ENCODE data around the gene EGR4.

The EGR4 gene

DNA sequence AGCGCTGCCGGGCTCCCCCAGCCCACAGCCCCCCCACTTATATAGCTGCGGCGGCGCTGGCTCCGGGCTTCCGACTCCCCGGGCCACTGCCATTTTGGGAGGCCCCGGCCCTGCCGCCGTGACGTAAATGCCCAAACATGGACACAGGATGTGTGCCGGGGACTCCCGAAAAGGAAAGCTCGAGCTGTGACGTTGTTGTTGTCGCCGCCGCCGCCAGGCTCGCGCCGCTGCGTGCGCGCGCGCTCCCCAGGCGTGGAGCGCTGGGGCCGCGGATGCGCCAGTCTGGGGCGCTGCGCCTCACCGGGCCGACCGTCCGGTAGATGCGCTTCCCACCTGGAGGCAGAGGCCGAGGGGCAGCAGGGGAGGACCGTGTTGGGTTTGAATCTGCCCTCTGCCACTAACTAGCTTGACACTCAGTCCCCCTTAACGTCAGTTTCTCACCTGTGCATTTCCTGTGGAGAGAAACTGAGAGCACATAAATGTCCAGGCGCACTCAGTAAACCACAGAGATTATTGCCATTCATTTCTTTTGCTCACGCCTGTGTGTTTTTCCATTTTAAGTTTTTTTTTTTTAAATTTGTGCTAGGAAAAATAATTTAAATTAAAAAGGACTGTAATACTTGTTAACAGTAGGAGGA, at the start of gene EGR4:
Gene EGR4 (minus strand): TSS at position 15 of the 638 bp plus-strand sequence. CDS start 231 bp downstream, outside the sequence.
- peak; percentile 75 for DNase-seq (ENCODE audit: low spot score)

GRCh38 chr2:73341039-73341438, 47.7 kb upstream of the EGR4 start:
- no peak for DNase-seq (ENCODE audit: low spot score)

- DNase-seq (ENCODE audit: low spot score), result peak; percentile 12
Observed at GRCh38 chr2:73339201-73339600, 45.9 kb upstream of the EGR4 start.

GRCh38 chr2:73337828-73338227, 44.5 kb upstream of the EGR4 start:
- DNase-seq (ENCODE audit: low spot score), result no peak

DNA sequence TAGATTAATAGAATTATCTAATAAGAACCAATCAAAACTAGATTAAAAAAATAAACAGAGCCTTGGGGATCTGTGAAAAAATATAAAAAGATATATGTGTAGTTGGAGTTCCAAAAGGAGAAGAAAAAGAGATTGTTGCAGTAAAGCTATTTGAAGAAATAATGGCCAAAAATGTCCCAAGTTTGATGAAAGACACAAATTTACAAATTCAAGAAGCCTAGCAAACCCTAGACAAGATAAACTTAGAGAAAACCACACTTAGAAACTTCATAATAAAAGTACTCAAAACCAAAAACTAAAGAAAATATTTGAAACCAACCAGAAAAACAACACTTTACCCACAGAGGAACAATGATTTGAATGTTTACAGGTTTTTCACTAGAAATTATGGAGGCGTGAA, 41.3 kb upstream of the EGR4 start:
- DNase-seq (ENCODE audit: low spot score), result no peak

GRCh38 chr2:73334045-73334444, 40.7 kb upstream of the EGR4 start:
- no peak for DNase-seq (ENCODE audit: low spot score)

DNA sequence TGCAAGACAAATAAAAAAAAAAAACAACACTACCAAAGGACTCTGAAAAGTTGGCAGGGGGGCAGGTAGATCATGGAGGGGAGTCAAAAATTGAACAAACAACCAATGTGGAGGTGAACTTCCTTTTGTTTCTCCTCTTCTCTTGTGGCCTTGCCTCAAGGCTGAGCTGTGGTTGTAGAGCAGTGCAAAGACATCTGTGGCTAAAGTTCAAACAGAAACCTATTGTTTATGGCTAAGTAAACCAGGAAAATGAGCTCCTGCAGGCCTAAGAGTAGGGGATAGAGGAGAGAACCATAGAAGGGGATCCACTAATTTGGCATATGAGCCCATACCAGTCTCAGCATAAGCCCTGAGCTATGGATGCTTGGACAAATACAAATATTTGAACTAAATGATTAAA, 40.2 kb upstream of the EGR4 start:
- DNase-seq (ENCODE audit: low spot score), result no peak

DNA sequence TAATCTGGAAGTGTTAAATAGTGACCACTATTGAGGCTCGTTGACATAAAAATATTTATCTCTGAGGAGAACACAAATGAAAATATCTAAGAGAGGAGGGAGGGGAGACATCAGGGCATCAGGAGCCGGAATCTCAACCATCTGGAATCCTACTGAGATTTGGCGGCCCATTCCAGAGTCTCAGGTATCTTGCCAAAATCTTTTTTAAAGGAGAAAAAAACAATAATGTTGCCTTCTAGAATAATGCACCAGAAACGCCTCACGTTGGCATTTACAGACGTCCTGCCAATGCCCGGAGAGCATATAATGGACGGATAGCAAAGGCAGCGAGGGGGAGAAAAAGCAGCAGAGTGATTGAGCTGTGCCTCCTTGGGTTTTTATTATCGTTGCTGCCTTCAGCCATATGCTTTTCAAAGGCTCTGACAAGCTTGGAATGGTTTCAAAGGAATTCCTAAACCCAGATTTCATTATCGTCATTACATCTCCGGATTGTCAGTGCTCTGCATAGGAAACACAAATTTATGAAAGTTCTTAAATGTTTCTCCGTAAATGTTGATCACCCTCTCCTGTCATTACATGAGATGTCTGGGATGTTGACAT, 30.9 kb upstream of the EGR4 start:
- DNase-seq (ENCODE audit: low spot score), result no peak

GRCh38 chr2:73323551-73323950, 30.2 kb upstream of the EGR4 start:
- no peak for DNase-seq (ENCODE audit: low spot score)

DNA sequence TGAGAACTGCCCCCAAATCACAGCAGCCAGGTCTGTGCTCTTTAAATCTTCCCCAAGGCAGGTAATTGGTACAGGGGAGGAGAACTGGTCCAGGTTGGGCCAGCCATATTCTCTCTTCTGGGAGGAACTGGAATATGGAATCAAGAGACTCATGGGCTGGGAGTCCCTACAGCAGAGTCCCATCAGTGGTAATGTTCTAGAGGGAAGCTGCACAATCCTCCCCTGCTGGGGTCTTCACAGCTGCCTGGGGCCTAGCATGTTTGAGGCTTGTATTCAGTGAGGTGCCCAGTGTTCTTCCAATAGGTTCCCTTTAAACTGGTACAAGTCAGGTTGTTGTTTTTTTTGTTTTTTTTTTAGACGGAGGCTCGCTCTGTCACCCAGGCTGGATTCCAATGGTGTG, 21.1 kb upstream of the EGR4 start:
- DNase-seq (ENCODE audit: low spot score), result no peak

DNA sequence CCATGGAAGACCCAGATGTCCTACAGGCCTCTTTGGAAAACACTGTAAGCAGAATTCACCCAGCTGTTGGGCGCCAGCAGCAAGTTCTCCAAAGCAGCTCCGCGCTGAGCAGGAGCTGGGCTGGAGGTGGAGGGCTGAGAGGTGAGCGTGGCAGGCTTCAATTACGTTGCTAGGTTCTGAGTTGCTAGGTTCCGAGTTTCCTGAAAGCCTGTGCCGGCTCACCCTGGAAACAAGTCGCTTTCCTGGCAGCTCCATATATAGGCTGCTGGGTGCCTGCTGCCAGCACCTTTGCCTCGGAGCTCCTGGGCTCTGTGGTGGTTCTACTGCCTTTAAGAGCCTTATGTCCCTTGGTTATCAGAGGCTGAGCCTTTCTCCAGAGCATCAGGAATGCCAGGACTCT, 14.4 kb upstream of the EGR4 start:
- no peak for DNase-seq (ENCODE audit: low spot score)

- peak; percentile 28 for DNase-seq (ENCODE audit: low spot score)
Observed at GRCh38 chr2:73301636-73302035, 8.3 kb upstream of the EGR4 start.

GRCh38 chr2:73300926-73301325, 7.6 kb upstream of the EGR4 start:
- DNase-seq (ENCODE audit: low spot score), result no peak

DNA sequence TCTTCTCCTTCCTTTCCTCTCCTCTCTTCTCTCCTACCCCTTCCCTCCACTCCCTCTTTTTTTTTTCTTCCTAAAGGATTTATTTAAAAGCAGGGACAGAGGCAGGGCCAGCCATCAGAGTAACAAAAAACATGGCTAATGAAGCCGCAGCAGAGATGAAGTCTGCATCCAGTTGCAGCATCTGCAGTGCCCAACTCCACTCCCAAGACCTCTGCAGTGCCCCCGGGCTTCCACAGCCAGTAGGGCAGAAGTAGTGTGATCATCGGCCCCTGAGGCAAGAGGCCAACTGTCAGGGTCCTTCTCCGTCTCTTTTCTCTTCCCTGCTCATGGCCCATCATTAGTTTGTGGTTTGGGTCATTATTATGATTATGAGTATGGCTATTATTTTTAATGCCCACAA, 4.2 kb upstream of the EGR4 start:
- DNase-seq (ENCODE audit: low spot score), result no peak

DNA sequence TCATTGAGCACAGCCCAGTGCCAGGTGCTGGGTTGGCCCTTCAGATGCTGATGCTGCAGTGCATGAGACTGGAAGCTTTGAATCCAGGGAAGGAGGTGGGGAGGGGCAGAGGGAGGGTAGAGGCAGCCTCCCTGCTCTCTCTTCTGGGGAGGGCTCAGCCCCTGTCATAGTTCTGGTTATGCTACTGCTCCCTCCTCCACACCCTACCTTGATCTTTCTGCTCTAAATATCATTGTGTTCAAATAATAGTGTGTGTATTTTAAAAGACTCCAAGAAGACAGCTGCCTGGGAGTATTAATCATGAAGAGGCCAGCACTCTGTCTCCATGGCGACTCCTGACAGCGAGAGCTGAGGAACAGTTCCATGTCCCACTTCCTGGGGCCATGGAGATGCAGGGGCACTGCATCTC, 3.8 kb upstream of the EGR4 start:
- no peak for DNase-seq (ENCODE audit: low spot score)

DNA sequence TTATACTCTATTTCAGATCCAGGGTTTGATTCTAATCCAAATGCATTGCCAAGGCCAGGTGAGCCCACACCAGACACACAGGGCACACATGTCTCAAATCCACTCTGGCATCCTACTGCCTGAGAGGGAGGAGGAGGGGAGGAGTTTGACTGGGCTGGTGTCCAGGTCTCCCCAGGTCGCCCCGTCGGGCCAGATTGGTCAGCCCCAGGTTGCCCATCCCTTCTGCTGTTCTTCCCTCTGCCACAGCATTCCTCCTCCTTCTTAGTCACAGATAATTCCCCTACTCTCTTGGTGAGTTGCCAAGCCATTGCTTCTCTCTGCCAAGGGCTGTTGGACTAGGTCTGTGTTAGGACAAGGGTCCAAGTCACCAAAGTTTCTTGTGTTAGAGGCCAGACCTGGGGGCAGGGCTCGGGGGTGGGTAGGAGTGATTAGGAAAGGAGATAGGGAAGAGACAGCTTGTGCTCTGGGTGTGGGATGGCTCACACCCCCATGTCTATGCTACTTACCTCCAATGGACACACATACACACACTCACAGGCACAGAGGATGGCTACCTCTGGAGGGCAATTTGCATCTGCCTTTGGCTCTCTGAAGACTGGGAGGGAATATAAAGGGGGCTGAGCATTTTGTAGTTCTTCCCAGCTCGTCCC, 2.5 kb upstream of the EGR4 start:
- no peak for DNase-seq (ENCODE audit: low spot score)

GRCh38 chr2:73294239-73294638, 891 bp upstream of the EGR4 start:
- DNase-seq (ENCODE audit: low spot score), result no peak

DNA sequence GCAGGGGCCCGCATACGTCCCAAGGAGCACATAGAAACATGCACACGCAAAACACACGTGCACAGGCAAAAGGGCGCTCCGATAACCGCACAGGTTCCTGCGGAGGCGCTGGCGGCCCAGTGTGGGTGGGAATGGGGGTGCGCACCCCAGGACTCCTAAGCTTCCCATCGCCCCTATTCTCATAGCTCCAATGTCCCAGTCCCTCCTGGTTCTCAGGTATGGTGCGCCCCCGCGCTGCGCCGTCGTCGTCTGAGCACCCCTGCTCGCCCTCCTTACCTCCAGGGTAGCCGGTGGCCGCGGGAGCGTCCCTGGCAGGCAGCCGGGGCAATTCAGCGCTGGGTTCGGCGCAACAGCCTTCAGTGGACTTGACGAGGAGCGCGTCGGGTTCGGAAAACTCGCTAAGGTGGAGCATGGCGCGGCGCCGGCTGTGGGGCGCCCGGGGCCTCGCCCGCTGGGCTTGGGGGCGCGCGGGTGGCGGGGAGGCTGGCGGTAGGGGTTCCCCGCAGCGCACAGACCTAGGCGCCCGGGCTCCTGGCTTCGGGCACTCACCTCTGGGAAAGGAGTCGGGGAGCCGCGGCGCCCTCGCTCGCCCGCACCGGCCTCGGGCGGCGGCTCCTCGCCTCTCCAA, 328 bp downstream of the EGR4 start:
- no peak for DNase-seq (ENCODE audit: low spot score)

- DNase-seq (ENCODE audit: low spot score), result no peak
Observed at GRCh38 chr2:73292316-73292905, 937 bp downstream of the EGR4 start.

- DNase-seq (ENCODE audit: low spot score), result no peak
Observed at GRCh38 chr2:73291461-73292315, 1.7 kb downstream of the EGR4 start.

DNA sequence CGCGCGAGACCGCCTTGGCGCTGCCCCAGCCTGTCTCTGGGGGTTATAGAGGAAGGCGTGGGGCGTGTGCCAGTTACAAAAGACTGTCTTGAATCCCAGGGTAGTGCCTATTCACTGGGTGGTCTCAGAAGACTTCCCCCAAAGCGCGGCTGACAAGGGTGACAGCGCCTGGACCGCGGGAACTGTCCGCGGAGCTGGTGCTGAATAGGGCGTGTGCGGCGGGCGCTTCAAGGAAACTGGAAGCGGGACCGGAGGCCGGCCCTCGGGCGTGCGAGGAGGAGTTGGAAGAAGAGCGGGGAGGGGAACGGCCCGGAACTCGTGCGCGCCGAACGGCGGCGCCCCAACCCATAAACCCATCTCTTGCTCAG, 2.3 kb downstream of the EGR4 start:
- peak; percentile 61 for DNase-seq (ENCODE audit: low spot score)
